Liver (tissue), 9 donors: ENCODE results near the gene MSLN. TPM values are rescaled to one million over a fixed set of nuclear protein-coding genes. Genes with fewer than 3 reads are reported as not detected.

Source experiments
- DNase-seq: peaks from one replicate; pipeline ENCODE4 v3.0.0-alpha.2; 2017; ENCODE audit warnings: low spot score
- H3K27ac ChIP-seq, 2 donors: one replicate each; pipeline ENCODE4 v1.7.0; 2013; ENCODE audit warnings: inconsistent platforms in 2 of 2, low read length in 2 of 2, control low read depth in 1 of 2, low read depth in 1 of 2, mild to moderate bottlenecking in 1 of 2
- H3K27me3 ChIP-seq, 4 donors: one replicate each; pipeline versions ENCODE4 v1.6.1 to v1.7.0; 2013; ENCODE audit warnings: low read length in 3 of 4, inconsistent platforms in 1 of 4, mild to moderate bottlenecking in 1 of 4, moderate library complexity in 1 of 4; ENCODE audit not compliant: control insufficient read depth in 4 of 4, insufficient read depth in 4 of 4
- H3K36me3 ChIP-seq, 4 donors: one replicate each; pipeline versions ENCODE4 v1.6.1 to v1.7.0; 2013; ENCODE audit warnings: low read length in 3 of 4, mild to moderate bottlenecking in 3 of 4, low read depth in 1 of 4, moderate library complexity in 1 of 4; ENCODE audit not compliant: control insufficient read depth in 4 of 4, insufficient read depth in 3 of 4
- H3K4me1 ChIP-seq, 4 donors: one replicate each; pipeline versions ENCODE4 v1.6.1 to v1.7.0; 2013; ENCODE audit warnings: low read length in 3 of 4, mild to moderate bottlenecking in 3 of 4, moderate library complexity in 1 of 4; ENCODE audit not compliant: control insufficient read depth in 4 of 4, insufficient read depth in 4 of 4
- H3K4me3 ChIP-seq, 3 donors: one replicate each; pipeline versions ENCODE4 v1.6.1 to v1.7.0; 2013; ENCODE audit warnings: low read length in 3 of 3, control low read depth in 1 of 3, low read depth in 1 of 3, mild to moderate bottlenecking in 1 of 3
- H3K9ac ChIP-seq, 2 donors: one replicate each; pipeline ENCODE4 v1.7.0; 2013; ENCODE audit warnings: low read length in 2 of 2, mild to moderate bottlenecking in 2 of 2, moderate library complexity in 2 of 2, control low read depth in 1 of 2, low read depth in 1 of 2
- H3K9me3 ChIP-seq, 4 donors: one replicate each; pipeline versions ENCODE4 v1.6.1 to v1.7.0; 2013; ENCODE audit warnings: low read length in 3 of 4; ENCODE audit not compliant: control insufficient read depth in 4 of 4
- ATF3 ChIP-seq: IDR thresholded peaks from 2 replicates; pipeline ENCODE4 v1.6.1; 2016; ENCODE audit warnings: antibody characterized with exemption
- CTCF ChIP-seq: fragments of 150-350 bp; IDR thresholded peaks from 2 replicates; pipeline ENCODE4 v1.5.1; 2017; ENCODE audit warnings: improper control_type of control experiment, low read depth, low read length; ENCODE audit not compliant: missing input control
- EGR1 ChIP-seq, 2 donors: IDR thresholded peaks; 2 replicates each; pipeline ENCODE4 v1.6.1; 2016 to 2018; ENCODE audit warnings: antibody characterized with exemption in 2 of 2, low read depth in 2 of 2
- FOXA2 ChIP-seq: IDR thresholded peaks from 2 replicates; pipeline ENCODE4 v1.6.1; 2016; ENCODE audit warnings: antibody characterized with exemption
- HNF4A ChIP-seq, 2 donors: conservative IDR thresholded peaks; 2 replicates each; pipeline ENCODE4 v1.6.1; 2016; ENCODE audit warnings: antibody characterized with exemption in 2 of 2, mild to moderate bottlenecking in 2 of 2
- JUND ChIP-seq, 2 donors: IDR thresholded peaks; 2 replicates each; pipeline ENCODE4 v1.6.1; 2016; ENCODE audit warnings: antibody characterized with exemption in 2 of 2
- MAX ChIP-seq: IDR thresholded peaks from 2 replicates; pipeline ENCODE4 v1.6.1; 2016; ENCODE audit warnings: antibody characterized with exemption
- NR2F2 ChIP-seq: IDR thresholded peaks from 2 replicates; pipeline ENCODE4 v1.6.1; 2016; ENCODE audit warnings: antibody characterized with exemption
- RAD21 ChIP-seq, 2 donors: IDR thresholded peaks; 2 replicates each; pipeline ENCODE4 v1.6.1; 2016; ENCODE audit warnings: antibody characterized with exemption in 2 of 2, mild to moderate bottlenecking in 2 of 2
- REST ChIP-seq: IDR thresholded peaks from 2 replicates; pipeline ENCODE4 v1.6.1; 2016; ENCODE audit warnings: antibody characterized with exemption, mild to moderate bottlenecking
- RXRA ChIP-seq, 2 donors: IDR thresholded peaks; 2 replicates each; pipeline ENCODE4 v1.6.1; 2017 to 2018; ENCODE audit warnings: antibody characterized with exemption in 2 of 2, mild to moderate bottlenecking in 1 of 2
- SP1 ChIP-seq: IDR thresholded peaks from 2 replicates; pipeline ENCODE4 v1.6.1; 2018; ENCODE audit warnings: antibody characterized with exemption, mild to moderate bottlenecking
- TAF1 ChIP-seq: conservative IDR thresholded peaks from 2 replicates; pipeline ENCODE4 v1.6.1; 2016; ENCODE audit warnings: antibody characterized with exemption, mild to moderate bottlenecking
- YY1 ChIP-seq: IDR thresholded peaks from 2 replicates; pipeline ENCODE4 v1.6.1; 2016; ENCODE audit warnings: antibody characterized with exemption, mild to moderate bottlenecking
- ZBTB33 ChIP-seq: IDR thresholded peaks from 2 replicates; pipeline ENCODE4 v1.6.1; 2016; ENCODE audit warnings: antibody characterized with exemption
- WGBS: extraction: QIAGEN DNeasy Blood & Tissue Kit; methylation state at CpG from one replicate; pipeline ENCODE4 v1.1.7; 2013; 5-methylcytosine and 5-hydroxymethylcytosine counted together
- polyA plus RNA-seq, 2 donors: library from polyadenylated mRNA; stranded (reverse) in 1 of 2; unstranded in 1 of 2; fragments of 200-250 nt in 1 of 2; fragments of >200 nt in 1 of 2; fragmentation: Nextera tagmentation in 1 of 2; extraction: Ambion mirVana in 1 of 2; gene quantifications; one replicate each; pipeline versions ENCODE4 v1.2.1 to v1.2.3, GENCODE V29; 2013 to 2015
- total RNA-seq, 2 donors: library from RNA; depleted of rRNA; stranded (reverse); fragments of >200 nt; gene quantifications; one replicate each; pipeline ENCODE4 v1.2.3, GENCODE V29; 2014
- donor health status: healthy.
- donor health status: healthy.
- donor health status: healthy.
- donor health status: healthy.
- donor health status: healthy.

The MSLN gene
- total and polyA plus RNA-seq, 4 donors, result 0.03 to 0.65 (median 0.08) TPM; not detected in 1

- TF ChIP-seq ZBTB33, result no peak
- TF ChIP-seq RXRA (IDR thresholded peaks at IDR 0.05), result peak; percentile 65 to 77
- TF ChIP-seq FOXA2, result no peak
- TF ChIP-seq CTCF, result no peak
- TF ChIP-seq RAD21 (IDR thresholded peaks at IDR 0.05), result no peak
- no peak for TF ChIP-seq ATF3
Measured at GRCh38 chr16:716200-716568, 44.4 kb upstream of the MSLN start (continued).

- no peak overlapping the region for H3K4me3 ChIP-seq
- H3K4me1 ChIP-seq, result peaks cover 25 to 44% (median 35%) of the 10 kb centered on the region in 4 donors
- TF ChIP-seq EGR1 (IDR thresholded peaks at IDR 0.05; ENCODE audit: low read depth in 2 of 2), result no peak
- TF ChIP-seq SP1, result no peak
- no peak for TF ChIP-seq NR2F2
- TF ChIP-seq ZBTB33, result no peak
- TF ChIP-seq RXRA (IDR thresholded peaks at IDR 0.05), result no peak
- TF ChIP-seq RAD21 (IDR thresholded peaks at IDR 0.05), result no peak
- no peak for TF ChIP-seq HNF4A (conservative IDR thresholded peaks at IDR 0.05)
- TF ChIP-seq ATF3, result no peak
- TF ChIP-seq REST, result no peak
- TF ChIP-seq CTCF, result no peak
- TF ChIP-seq JUND (IDR thresholded peaks at IDR 0.05), result no peak
- no peak for TF ChIP-seq TAF1
- no peak for TF ChIP-seq YY1
- TF ChIP-seq MAX, result no peak
- H3K27me3 ChIP-seq, result no peaks in the 10 kb centered on the region
- H3K36me3 ChIP-seq, result peaks cover 0 to 2% (median 0%) of the 10 kb centered on the region in 4 donors
- no peak overlapping the region for H3K27ac ChIP-seq
- no peaks in the 10 kb centered on the region for H3K9me3 ChIP-seq
- no peak for DNase-seq
- WGBS, result 90% methylated on average over 29 of the region's 29 CpGs
- no peak overlapping the region for H3K9ac ChIP-seq
Measured at GRCh38 chr16:716768-717325, 43.7 kb upstream of the MSLN start.
